H9 (cell line): ENCODE measurements around the gene RFX8. TPM values are rescaled to one million over a fixed set of nuclear protein-coding genes. Genes with fewer than 3 reads are reported as not detected.

Experiments used
- DNase-seq: peaks from one replicate; pipeline ENCODE4 v3.0.0-alpha.2; 2017
- H2AFZ ChIP-seq: one replicate; pipeline ENCODE4 v1.6.1; 2013; ENCODE audit warnings: mild to moderate bottlenecking, low read length, control low read depth, moderate library complexity
- H2AK5ac ChIP-seq: 2 replicates; pipeline ENCODE4 v1.6.1; 2013; ENCODE audit warnings: low read length, control low read depth, mixed read lengths; ENCODE audit not compliant: insufficient read length
- H2BK120ac ChIP-seq: one replicate; pipeline ENCODE4 v1.6.1; 2013; ENCODE audit warnings: low read depth, mild to moderate bottlenecking, low read length, control low read depth, inconsistent platforms; ENCODE audit not compliant: poor library complexity, severe bottlenecking
- H2BK12ac ChIP-seq: 2 replicates; pipeline ENCODE4 v1.6.1; 2013; ENCODE audit warnings: low read length, control low read depth, mixed read lengths, low read depth; ENCODE audit not compliant: insufficient read length
- H2BK15ac ChIP-seq: 2 replicates; pipeline ENCODE4 v1.6.1; 2013; ENCODE audit warnings: low read depth, low read length, control low read depth
- H2BK20ac ChIP-seq: one replicate; pipeline ENCODE4 v1.6.1; 2013; ENCODE audit warnings: low read depth, mild to moderate bottlenecking, low read length, control low read depth, inconsistent platforms; ENCODE audit not compliant: poor library complexity, severe bottlenecking
- H2BK5ac ChIP-seq: 2 replicates; pipeline ENCODE4 v1.6.1; 2013; ENCODE audit warnings: low read length, control low read depth, mixed read lengths; ENCODE audit not compliant: insufficient read length
- H3K14ac ChIP-seq: 2 replicates; pipeline ENCODE4 v1.6.1; 2013; ENCODE audit warnings: low read length, control low read depth; ENCODE audit not compliant: insufficient read depth
- H3K18ac ChIP-seq: 2 replicates; pipeline ENCODE4 v1.6.1; 2013; ENCODE audit warnings: low read depth, mild to moderate bottlenecking, mixed read lengths, low read length, control low read depth; ENCODE audit not compliant: insufficient read length
- H3K23ac ChIP-seq: 2 replicates; pipeline ENCODE4 v1.6.1; 2013; ENCODE audit warnings: low read length, control low read depth, mixed read lengths, low read depth; ENCODE audit not compliant: insufficient read length
- H3K23me2 ChIP-seq: 2 replicates; pipeline ENCODE4 v1.6.1; 2013; ENCODE audit warnings: low read depth, mild to moderate bottlenecking, mixed read lengths, low read length, control low read depth; ENCODE audit not compliant: insufficient read length, poor library complexity, severe bottlenecking
- H3K27ac ChIP-seq: 2 replicates; pipeline ENCODE4 v1.5.1; 2013; ENCODE audit warnings: low read length, control low read depth, mixed read lengths, low read depth; ENCODE audit not compliant: insufficient read length
- H3K27me3 ChIP-seq: 2 replicates; pipeline ENCODE4 v1.6.1; 2013; ENCODE audit warnings: low read length, control low read depth, inconsistent platforms; ENCODE audit not compliant: insufficient read depth
- H3K4ac ChIP-seq: 2 replicates; pipeline ENCODE4 v1.6.1; 2013; ENCODE audit warnings: low read depth, mild to moderate bottlenecking, control low read depth, inconsistent platforms, low read length, moderate library complexity
- H3K4me1 ChIP-seq: 2 replicates; pipeline ENCODE4 v1.6.1; 2013; ENCODE audit warnings: low read length, control low read depth, inconsistent platforms; ENCODE audit not compliant: insufficient read depth
- H3K4me2 ChIP-seq: 2 replicates; pipeline ENCODE4 v1.6.1; 2013; ENCODE audit warnings: low read length, control low read depth, mixed read lengths; ENCODE audit not compliant: insufficient read length, insufficient read depth
- H3K56ac ChIP-seq: 2 replicates; pipeline ENCODE4 v1.6.1; 2013; ENCODE audit warnings: low read depth, mild to moderate bottlenecking, mixed read lengths, low read length, control low read depth; ENCODE audit not compliant: insufficient read length
- H3K79me1 ChIP-seq: 2 replicates; pipeline ENCODE4 v1.6.1; 2013; ENCODE audit warnings: low read depth, mild to moderate bottlenecking, moderate library complexity, low read length, control low read depth, inconsistent platforms; ENCODE audit not compliant: insufficient read depth, poor library complexity, severe bottlenecking
- H3K79me2 ChIP-seq: 2 replicates; pipeline ENCODE4 v1.6.1; 2013; ENCODE audit warnings: low read length, control low read depth, inconsistent platforms; ENCODE audit not compliant: insufficient read depth
- H3K9ac ChIP-seq: 2 replicates; pipeline ENCODE4 v1.6.1; 2013; ENCODE audit warnings: low read length, control low read depth, mixed read lengths; ENCODE audit not compliant: insufficient read length; ENCODE audit errors: extremely low read depth
- H3K9me3 ChIP-seq: one replicate; pipeline ENCODE4 v1.6.1; 2013; ENCODE audit warnings: low read depth, low read length, inconsistent platforms; ENCODE audit not compliant: control insufficient read depth
- H3T11ph ChIP-seq: one replicate; pipeline ENCODE4 v1.6.1; 2013; ENCODE audit warnings: mild to moderate bottlenecking, low read length, control low read depth, inconsistent platforms
- H4K20me1 ChIP-seq: one replicate; pipeline ENCODE4 v1.6.1; 2013; ENCODE audit not compliant: control insufficient read depth, insufficient read length, insufficient read depth
- H4K5ac ChIP-seq: 2 replicates; pipeline ENCODE4 v1.6.1; 2013; ENCODE audit warnings: low read depth, mild to moderate bottlenecking, mixed read lengths, low read length, control low read depth; ENCODE audit not compliant: insufficient read length
- H4K8ac ChIP-seq: replicated peaks from 2 replicates; pipeline ENCODE4 v1.6.1; 2013; ENCODE audit warnings: low read length, control low read depth, mixed read lengths, low read depth; ENCODE audit not compliant: insufficient read length
- H4K91ac ChIP-seq: 2 replicates; pipeline ENCODE4 v1.6.1; 2013; ENCODE audit warnings: low read depth, mild to moderate bottlenecking, moderate library complexity, mixed read lengths, low read length, control low read depth; ENCODE audit not compliant: insufficient read length
- H3K27ac Mint-ChIP-seq, 3 experiments: 2 replicates in 2 of 3; 3 replicates in 1 of 3; pipeline ENCODE4 v1.8.0; 2020 to 2021; ENCODE audit warnings: mixed read lengths in 3 of 3, mild to moderate bottlenecking in 1 of 3, moderate library complexity in 1 of 3
- H3K27me3 Mint-ChIP-seq: 2 replicates; pipeline ENCODE4 v1.8.0; 2021; ENCODE audit warnings: low read depth, mild to moderate bottlenecking, moderate library complexity, mixed read lengths
- H3K36me3 Mint-ChIP-seq, 3 experiments: 2 replicates in 2 of 3; 3 replicates in 1 of 3; pipeline ENCODE4 v1.8.0; 2020 to 2021; ENCODE audit warnings: low read depth in 3 of 3, mixed read lengths in 3 of 3; ENCODE audit not compliant: insufficient read depth in 1 of 3
- H3K4me1 Mint-ChIP-seq, 2 experiments: 2 replicates each; pipeline ENCODE4 v1.8.0; 2020; ENCODE audit warnings: mixed read lengths in 2 of 2
- H3K4me3 Mint-ChIP-seq, 2 experiments: 2 replicates in 1 of 2; 3 replicates in 1 of 2; pipeline ENCODE4 v1.8.0; 2020 to 2021; ENCODE audit warnings: mild to moderate bottlenecking in 2 of 2, mixed read lengths in 2 of 2, moderate library complexity in 1 of 2
- H3K9me3 Mint-ChIP-seq, 2 experiments: 2 replicates in 1 of 2; 3 replicates in 1 of 2; pipeline ENCODE4 v1.8.0; 2020; ENCODE audit warnings: mild to moderate bottlenecking in 2 of 2, mixed read lengths in 2 of 2, moderate library complexity in 1 of 2
- CTCF ChIP-seq: fragments of 200-600 bp; sonication (generic); conservative IDR thresholded peaks from 3 replicates; pipeline ENCODE4 v1.8.0; 2021; ENCODE audit warnings: antibody characterized with exemption, mild to moderate bottlenecking
- WGBS: extraction: QIAGEN DNeasy Blood & Tissue Kit; methylation state at CpG from one replicate; pipeline ENCODE4 v1.1.7; 2013; ENCODE audit warnings: missing lambda C conversion rate, low lambda C conversion rate, mixed read lengths; ENCODE audit not compliant: insufficient read length; ENCODE audit errors: extremely low coverage; 5-methylcytosine and 5-hydroxymethylcytosine counted together
- total RNA-seq: library from RNA; stranded (reverse); gene quantifications from 2 replicates; pipeline ENCODE4 v1.2.1, GENCODE V29; 2021

RFX8 gene
- total RNA-seq, 1 experiment from 2014 or later = 0.22 TPM

DNA sequence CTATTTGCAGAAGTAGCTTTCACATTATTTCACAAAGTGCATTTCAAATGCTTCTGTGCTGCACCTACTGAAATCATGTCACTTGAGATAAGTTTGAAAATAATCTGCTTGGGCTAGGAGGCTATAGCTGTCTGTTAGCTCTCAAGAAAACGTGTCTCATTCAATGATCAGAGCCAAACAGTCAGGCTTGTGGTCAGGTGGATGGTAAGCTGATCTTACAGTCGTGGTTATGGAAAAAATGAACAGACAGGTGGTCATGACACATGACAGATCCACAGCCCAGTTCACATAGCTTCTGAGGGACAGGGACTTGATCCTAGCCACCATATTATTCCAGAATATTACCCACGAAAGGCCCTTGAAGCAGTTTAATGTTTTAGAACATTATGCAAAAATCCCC lies 26.5 kb upstream of the RFX8 start:
- no peak for DNase-seq
- H3K27ac ChIP-seq = no peak overlapping the region

More for the DNA sequence above, 26.5 kb upstream of the RFX8 start:
- H3K4ac ChIP-seq = no peak overlapping the region
- no peaks in the 10 kb centered on the region for H4K20me1 ChIP-seq
- H2BK120ac ChIP-seq = no peak overlapping the region
- no peak overlapping the region for H2BK20ac ChIP-seq
- H3K4me1 ChIP-seq = no peaks in the 10 kb centered on the region
- Mint-ChIP-seq H3K4me3 (no peak overlapping the region), H3K9me3 (no peaks in the 10 kb centered on the region), H3K36me3 (no peaks in the 10 kb centered on the region), H3K4me1 (peaks cover 0 to 3% of the 10 kb centered on the region in 2 experiments; a peak in 1 of 4 replicates), H3K27ac (no peak overlapping the region; a peak in 1 of 7 replicates), H3K27me3 (no peaks in the 10 kb centered on the region)
- H3K23ac ChIP-seq = no peak overlapping the region
- H3K27me3 ChIP-seq = no peaks in the 10 kb centered on the region
- no peak overlapping the region for H4K91ac ChIP-seq
- H2AFZ ChIP-seq = no peak overlapping the region
- H3K56ac ChIP-seq = no peak overlapping the region
- H2AK5ac ChIP-seq = no peak overlapping the region
- no peaks in the 10 kb centered on the region for H3K9me3 ChIP-seq
- H3K4me2 ChIP-seq = no peak overlapping the region
- no peaks in the 10 kb centered on the region for H3K79me1 ChIP-seq
- no peak overlapping the region for H4K5ac ChIP-seq
- no peak overlapping the region for H2BK5ac ChIP-seq
- H3K79me2 ChIP-seq = no peaks in the 10 kb centered on the region
- no peak overlapping the region for H3K14ac ChIP-seq
- H2BK12ac ChIP-seq = no peak overlapping the region
- H3K9ac ChIP-seq = no peak overlapping the region
- no peaks in the 10 kb centered on the region for H3K23me2 ChIP-seq
- no CpG with 5 or more reads among the region's 3 CpGs for WGBS
- no peak overlapping the region for H4K8ac ChIP-seq
- no peak overlapping the region for H2BK15ac ChIP-seq
- H3K18ac ChIP-seq = no peak overlapping the region
- H3T11ph ChIP-seq = no peak overlapping the region
- TF ChIP-seq CTCF = no peak
